HCT116 (cell line): ENCODE data around the gene ACSM6. TPM values are rescaled to one million over a fixed set of nuclear protein-coding genes. Genes with fewer than 3 reads are reported as not detected.

Experiments used
- ATAC-seq: fragments of 200-7000 bp; cut with Tn5 transposase; 2 replicates; pipeline ENCODE4 v1.9.1; 2020; ENCODE audit warnings: mild to moderate bottlenecking, moderate library complexity
- BruUV-seq: library from RNA; stranded (reverse); fragments of 400-500 nt; replicated peaks from 2 replicates; lab custom pipeline; 2021; lab: Mats Ljungman, UMichigan
- CTCF ChIA-PET: fragments of 300-600 bp; sonication (Branson Sonifier 250); formaldehyde crosslinking; loops from one replicate; lab custom pipeline; 2021; ENCODE audit warnings: antibody characterized with exemption; lab: Charles Lee
- POLR2A ChIA-PET: fragments of 300-600, 350-600 bp; sonication (Branson Sonifier 250); formaldehyde crosslinking; loops from one replicate; lab custom pipeline; 2021; ENCODE audit warnings: antibody characterized with exemption; lab: Charles Lee
- RAD21 ChIA-PET, 2 experiments: fragments of 300-600 bp; sonication (Branson Sonifier 250); formaldehyde crosslinking; loops; one replicate each; lab custom pipeline; 2023; ENCODE audit warnings: low total read pairs in 2 of 2; ENCODE audit not compliant: uncharacterized antibody in 2 of 2, unreplicated experiment in 2 of 2, low non-redundant PET in 1 of 2; lab: Charles Lee
- DNase-seq: peaks from one replicate; pipeline ENCODE4 v3.0.0-alpha.2; 2010; ENCODE audit warnings: low read depth, low spot score
- H2AFZ ChIP-seq: fragments of 200-600 bp; shearing (Covaris generic), sonication (generic); 2 replicates; pipeline ENCODE4 v1.6.1; 2017; ENCODE audit warnings: low read depth, mixed run types, mixed read lengths, antibody characterized with exemption, low read length; ENCODE audit not compliant: poor library complexity, severe bottlenecking
- H3K27ac ChIP-seq: 2 replicates; pipeline ENCODE4 v1.5.1; 2012; ENCODE audit warnings: low read depth, low read length
- H3K27me3 ChIP-seq: fragments of 200-600 bp; sonication (generic); 2 replicates; pipeline ENCODE4 v1.6.1; 2016; ENCODE audit warnings: mixed run types, low read length, mixed read lengths; ENCODE audit not compliant: insufficient read depth
- H3K36me3 ChIP-seq, 2 experiments: fragments of 200-500 bp in 1 of 2; fragments of 200-600 bp in 1 of 2; sonication (Bioruptor generic) in 1 of 2; sonication (generic) in 1 of 2; 2 replicates each; pipeline versions ENCODE4 v1.5.1 to v1.6.1; 2014 to 2016; ENCODE audit warnings: low read length in 2 of 2, inconsistent platforms in 1 of 2, mixed read lengths in 1 of 2, mixed run types in 1 of 2; ENCODE audit not compliant: insufficient read depth in 2 of 2, control insufficient read depth in 1 of 2
- H3K4me1 ChIP-seq, 2 experiments: fragments of 200-600 bp in 1 of 2; sonication (generic) in 1 of 2; 2 replicates each; pipeline versions ENCODE4 v1.5.1 to v1.6.1; 2012 to 2017; ENCODE audit warnings: low read length in 2 of 2, inconsistent platforms in 1 of 2, mild to moderate bottlenecking in 1 of 2, mixed read lengths in 1 of 2, mixed run types in 1 of 2, moderate library complexity in 1 of 2; ENCODE audit not compliant: insufficient read depth in 2 of 2, control insufficient read depth in 1 of 2
- H3K4me2 ChIP-seq: fragments of 200-600 bp; sonication (generic); 2 replicates; pipeline ENCODE4 v1.6.1; 2017; ENCODE audit warnings: mixed run types, low read length, mixed read lengths
- H3K4me3 ChIP-seq, 2 experiments: fragments of 200-600 bp in 1 of 2; sonication (generic) in 1 of 2; replicated peaks in 1 of 2; 2 replicates each; pipeline ENCODE4 v1.5.1; 2011 to 2016; ENCODE audit warnings: low read length in 2 of 2, control low read depth in 1 of 2, low read depth in 1 of 2, mild to moderate bottlenecking in 1 of 2, mixed read lengths in 1 of 2, mixed run types in 1 of 2
- H3K79me2 ChIP-seq: fragments of 200-600 bp; sonication (generic); 2 replicates; pipeline ENCODE4 v1.6.1; 2017; ENCODE audit warnings: mild to moderate bottlenecking, mixed run types, low read length, moderate library complexity, mixed read lengths; ENCODE audit not compliant: insufficient read depth
- H3K9ac ChIP-seq: fragments of 200-600 bp; sonication (generic); 2 replicates; pipeline ENCODE4 v1.6.1; 2016; ENCODE audit warnings: low read length, mixed read lengths
- H3K9me2 ChIP-seq: fragments of 200-600 bp; sonication (generic), shearing (Covaris generic); 2 replicates; pipeline ENCODE4 v1.6.1; 2017; ENCODE audit warnings: mixed run types, mild to moderate bottlenecking, moderate library complexity; ENCODE audit not compliant: insufficient read depth
- H3K9me3 ChIP-seq, 2 experiments: fragments of 200-500 bp in 1 of 2; fragments of 200-600 bp in 1 of 2; sonication (Bioruptor generic) in 1 of 2; sonication (generic) in 1 of 2; 2 replicates each; pipeline ENCODE4 v1.6.1; 2014 to 2017; ENCODE audit warnings: low read length in 2 of 2, mixed read lengths in 2 of 2, inconsistent platforms in 1 of 2, low read depth in 1 of 2, mild to moderate bottlenecking in 1 of 2, mixed run types in 1 of 2, moderate library complexity in 1 of 2; ENCODE audit not compliant: control insufficient read depth in 1 of 2, insufficient read depth in 1 of 2
- H4K20me1 ChIP-seq: fragments of 200-600 bp; sonication (generic), shearing (Covaris generic); 2 replicates; pipeline ENCODE4 v1.6.1; 2017; ENCODE audit warnings: mixed run types, mild to moderate bottlenecking, moderate library complexity; ENCODE audit not compliant: insufficient read depth
- CBX3 ChIP-seq: IDR thresholded peaks from 2 replicates; pipeline ENCODE4 v1.6.1; 2012; ENCODE audit warnings: low read depth
- EGR1 ChIP-seq: IDR thresholded peaks from 2 replicates; pipeline ENCODE4 v1.6.1; 2012; ENCODE audit warnings: low read depth
- ELF1 ChIP-seq: IDR thresholded peaks from 2 replicates; pipeline ENCODE4 v1.6.1; 2012; ENCODE audit warnings: low read depth, borderline replicate concordance
- EZH2phosphoT487 ChIP-seq: fragments of 200-600 bp; IDR thresholded peaks from 2 replicates; pipeline ENCODE4 v1.6.1; 2018; ENCODE audit warnings: antibody characterized with exemption, borderline replicate concordance
- MAX ChIP-seq: IDR thresholded peaks from 2 replicates; pipeline ENCODE4 v1.6.1; 2012
- POLR2A ChIP-seq: IDR thresholded peaks from 2 replicates; pipeline ENCODE4 v1.7.0; 2011; ENCODE audit warnings: borderline replicate concordance; ENCODE audit not compliant: insufficient read depth, insufficient read length; ENCODE audit errors: extremely low read depth
- POLR2AphosphoS5 ChIP-seq: IDR thresholded peaks from 2 replicates; pipeline ENCODE4 v1.6.1; 2011; ENCODE audit warnings: mild to moderate bottlenecking, low read depth, low read length, moderate library complexity
- RAD21 ChIP-seq: IDR thresholded peaks from 2 replicates; pipeline ENCODE4 v1.6.1; 2012; ENCODE audit warnings: low read depth, mild to moderate bottlenecking
- REST ChIP-seq: IDR thresholded peaks from 2 replicates; pipeline ENCODE4 v1.6.1; 2012; ENCODE audit warnings: low read depth
- TCF7L2 ChIP-seq: IDR thresholded peaks from 2 replicates; pipeline ENCODE4 v1.7.0; 2011; ENCODE audit warnings: borderline replicate concordance, inconsistent platforms; ENCODE audit not compliant: insufficient read depth, insufficient read length; ENCODE audit errors: extremely low read depth
- ZFX ChIP-seq: fragments of 450-650 bp; IDR thresholded peaks from 2 replicates; pipeline ENCODE4 v1.6.1; 2017
- intact Hi-C: fragments of 100-400 bp; cut with micrococcal nuclease; formaldehyde crosslinking; loops from 2 replicates; pipeline ENCODE4 v1.10.0; 2022
- total RNA-seq: library from RNA; stranded (reverse); gene quantifications from one replicate; pipeline ENCODE4 v1.2.1, GENCODE V29; 2021; ENCODE audit not compliant: unreplicated experiment
- TF ChIP-seq, protein P1 (sequence below): IDR thresholded peaks from 2 replicates; pipeline ENCODE4 v1.6.1; 2012

The ACSM6 gene
- total RNA-seq, 1 experiment from 2014 or later, result not detected

GRCh38 chr10:95217476-95217875 lies 23.4 kb downstream of the ACSM6 start:
- H4K20me1 ChIP-seq, result no peaks in the 10 kb centered on the region
- no peak overlapping the region for H3K4me2 ChIP-seq
- no peaks in the 10 kb centered on the region for H3K9me3 ChIP-seq
- H3K36me3 ChIP-seq, result no peaks in the 10 kb centered on the region
- no peak overlapping the region for H2AFZ ChIP-seq
- TF ChIP-seq CBX3 (no peak), RAD21 (no peak), EZH2phosphoT487 (no peak), EGR1 (no peak)
- TF ChIP-seq, protein P1, sequence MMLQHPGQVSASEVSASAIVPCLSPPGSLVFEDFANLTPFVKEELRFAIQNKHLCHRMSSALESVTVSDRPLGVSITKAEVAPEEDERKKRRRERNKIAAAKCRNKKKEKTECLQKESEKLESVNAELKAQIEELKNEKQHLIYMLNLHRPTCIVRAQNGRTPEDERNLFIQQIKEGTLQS, result no peak
- DNase-seq, result no peak
- intact Hi-C loops, result no loop called here
- no peak overlapping the region for H3K4me3 ChIP-seq
- H3K27ac ChIP-seq, result no peak overlapping the region
- H3K9ac ChIP-seq, result no peak overlapping the region
- H3K79me2 ChIP-seq, result no peaks in the 10 kb centered on the region
- peaks cover 0 to 50% of the 10 kb centered on the region in 2 experiments; a peak in 3 of 4 replicates for H3K4me1 ChIP-seq
- ChIA-PET POLR2A (no interaction called here), CTCF (no interaction called here), RAD21 (no interaction called here)
- H3K27me3 ChIP-seq, result no peaks in the 10 kb centered on the region
- no TSS peak for BruUV-seq
- H3K9me2 ChIP-seq, result no peaks in the 10 kb centered on the region
- ATAC-seq, result no peak

DNA sequence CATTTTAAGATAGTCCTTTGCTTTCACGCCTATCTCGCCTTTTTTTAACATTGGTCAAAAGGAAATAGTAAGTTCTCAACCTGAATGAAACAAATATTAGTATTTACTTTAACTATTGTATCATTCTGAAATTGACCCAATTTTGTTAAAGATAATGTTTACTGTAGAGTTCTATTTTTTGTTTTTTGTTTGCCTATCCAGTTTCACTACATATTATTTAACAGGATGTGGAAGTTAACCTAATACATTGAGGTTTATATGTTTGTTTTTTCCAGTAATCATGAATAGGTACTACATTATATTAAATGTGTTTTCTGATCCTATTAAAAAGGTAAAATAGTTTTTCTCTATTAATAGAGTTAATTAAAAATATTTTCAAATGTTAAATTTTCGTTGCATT lies 26.5 kb downstream of the ACSM6 start:
- H3K9me3 ChIP-seq, result no peaks in the 10 kb centered on the region
- H4K20me1 ChIP-seq, result no peaks in the 10 kb centered on the region
- ChIA-PET RAD21 (no interaction called here), POLR2A (no interaction called here)
- TF ChIP-seq TCF7L2, result no peak
- no peak for TF ChIP-seq POLR2AphosphoS5
- TF ChIP-seq MAX, result no peak
- no peak for TF ChIP-seq POLR2A
- no peak for TF ChIP-seq REST
- TF ChIP-seq EZH2phosphoT487, result no peak
- TF ChIP-seq, protein P1, result no peak
- TF ChIP-seq ZFX, result no peak
- TF ChIP-seq ELF1, result no peak
- TF ChIP-seq, all 23 proteins: peak for 0
- CTCF ChIA-PET, result interaction anchor here (1.0 kb wide), 1 partner anchor 12 kb away, joined by 3 read pairs; no protein-coding TSS in a partner anchor
- no peak overlapping the region for H3K4me3 ChIP-seq
- intact Hi-C loops, result no loop called here
- BruUV-seq, result no TSS peak
- no peaks in the 10 kb centered on the region for H3K27me3 ChIP-seq
- peaks cover 0 to 39% of the 10 kb centered on the region in 2 experiments; a peak in 3 of 4 replicates for H3K4me1 ChIP-seq
- no peak overlapping the region for H3K9ac ChIP-seq
- H3K79me2 ChIP-seq, result no peaks in the 10 kb centered on the region
- H3K27ac ChIP-seq, result no peak overlapping the region
- no peak overlapping the region for H2AFZ ChIP-seq
- H3K9me2 ChIP-seq, result no peaks in the 10 kb centered on the region
- H3K4me2 ChIP-seq, result no peak overlapping the region; the same call in 1 of the 2 replicates
- H3K36me3 ChIP-seq, result no peaks in the 10 kb centered on the region
- ATAC-seq (no peak), DNase-seq (no peak)
